Activated T-cell treated with anti-CD3 and anti-CD28 coated beads, Interleukin-2, amount 50 U/mL, for 1 hour (primary cell): ENCODE measurements around the gene ENTHD1.

Source experiments
- DNase-seq: peaks from one replicate; pipeline ENCODE4 v3.0.0-alpha.2; 2020

The ENTHD1 gene

DNA sequence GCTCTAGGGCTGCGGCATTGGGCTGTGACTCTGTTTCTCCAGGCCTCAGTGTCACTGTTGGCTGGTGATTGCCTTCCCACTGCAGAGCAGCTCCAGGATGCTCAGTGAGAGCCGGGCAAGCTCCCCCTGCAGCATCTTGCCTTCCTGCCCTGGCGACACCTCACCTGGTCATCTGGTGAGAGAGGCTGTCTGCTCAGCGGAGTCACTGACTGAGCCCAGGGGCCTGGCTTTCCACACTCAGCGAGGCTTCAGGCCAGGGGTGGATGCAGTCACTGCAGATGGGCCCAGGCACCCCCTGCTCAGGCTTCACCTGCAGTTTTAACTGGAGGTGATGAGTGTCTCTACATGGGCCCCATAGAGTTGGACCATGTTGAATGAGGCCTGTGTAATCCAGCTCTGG, 186.2 kb downstream of the ENTHD1 start:
- no peak for DNase-seq

DNA sequence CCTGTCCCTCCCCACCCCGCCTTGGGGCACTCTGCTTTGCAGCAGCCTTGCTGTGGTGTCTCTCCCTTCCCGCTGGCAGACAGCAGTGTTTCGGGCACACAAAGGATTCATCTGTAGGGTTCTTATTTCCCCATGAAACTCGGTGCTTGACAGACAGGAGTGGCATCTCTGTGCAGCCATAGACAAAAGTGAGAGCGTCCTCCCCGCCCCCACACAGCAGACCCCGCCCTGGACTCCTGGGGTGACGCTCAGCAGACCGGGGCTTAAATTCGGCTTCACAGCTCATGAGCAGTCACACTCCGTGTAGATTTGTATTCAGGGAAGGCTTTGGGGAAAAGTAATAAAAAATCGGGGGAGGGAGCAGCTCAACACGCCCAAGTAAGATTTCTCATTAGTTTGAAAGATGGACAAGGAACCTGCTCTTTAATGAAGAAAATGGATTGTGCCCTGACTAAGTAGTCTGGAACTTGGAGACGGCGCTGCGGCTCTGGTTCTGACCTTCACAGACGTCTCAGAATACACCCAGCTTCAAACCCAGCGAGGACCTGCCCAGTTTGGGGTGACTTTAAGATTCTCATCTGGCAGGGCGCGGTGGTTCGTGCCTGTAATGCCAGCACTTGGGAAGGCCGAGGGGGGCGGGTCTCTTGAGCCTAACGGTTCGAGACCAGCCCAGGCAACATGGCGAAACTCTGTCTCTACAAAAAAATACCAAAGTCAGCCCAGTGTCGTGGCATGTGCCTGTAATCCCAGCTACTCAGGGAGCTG, 187.0 kb downstream of the ENTHD1 start:
- DNase-seq, result no peak

DNA sequence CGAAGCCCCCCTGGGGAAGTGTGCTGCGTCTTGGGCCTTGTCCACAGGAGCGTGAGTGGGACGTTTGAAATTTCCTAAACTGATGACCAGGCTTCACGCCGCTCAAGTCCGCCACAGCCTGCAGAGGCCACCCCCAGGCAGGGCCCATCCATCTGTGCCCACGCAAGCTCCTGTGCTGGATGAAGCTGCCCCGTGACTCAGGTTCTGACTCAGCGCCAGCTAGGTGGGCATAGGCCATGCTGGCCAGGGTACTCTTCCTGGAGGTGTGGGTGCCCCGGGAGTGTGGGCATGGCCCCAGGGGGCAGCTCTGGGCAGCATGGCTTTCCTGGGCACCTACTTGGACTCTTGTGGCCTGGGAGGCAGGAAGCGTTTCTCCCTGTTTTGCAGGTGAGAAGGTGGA, 188.2 kb downstream of the ENTHD1 start:
- DNase-seq, result no peak

DNA sequence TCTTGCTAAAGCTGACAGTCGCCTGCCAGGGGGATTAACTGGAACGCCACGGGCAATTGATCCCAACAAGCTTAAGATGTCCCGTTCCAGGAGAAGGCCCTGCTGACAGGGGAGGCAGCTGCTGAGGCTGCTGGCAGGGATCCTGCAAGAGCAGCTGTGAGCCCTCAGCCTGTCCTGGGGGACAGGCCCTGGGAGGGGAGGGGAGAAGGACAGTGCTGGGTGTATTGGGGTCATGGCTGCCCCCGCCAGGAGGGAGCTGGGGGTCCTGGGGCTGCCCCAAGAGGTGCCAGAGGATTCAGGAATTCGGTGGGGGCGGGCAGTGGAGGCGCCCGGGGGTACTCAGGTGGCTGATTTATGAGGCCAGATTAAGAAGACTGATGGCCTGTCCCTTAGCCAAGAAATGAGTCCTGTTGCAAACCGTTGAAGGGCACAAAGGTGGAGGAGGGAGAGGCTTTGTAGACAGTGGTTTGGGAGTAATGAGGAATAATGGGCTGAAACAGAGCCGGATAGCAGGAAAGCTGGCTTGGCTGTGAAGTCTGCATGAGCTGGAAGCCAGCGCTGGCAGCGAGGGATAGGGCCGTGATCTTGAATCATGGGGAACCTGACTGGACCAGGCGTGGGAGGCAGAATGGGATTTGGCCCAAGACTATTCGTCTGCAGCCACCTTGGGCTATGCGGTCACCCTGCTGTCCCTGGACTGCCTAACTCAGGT, 189.5 kb downstream of the ENTHD1 start:
- no peak for DNase-seq

DNA sequence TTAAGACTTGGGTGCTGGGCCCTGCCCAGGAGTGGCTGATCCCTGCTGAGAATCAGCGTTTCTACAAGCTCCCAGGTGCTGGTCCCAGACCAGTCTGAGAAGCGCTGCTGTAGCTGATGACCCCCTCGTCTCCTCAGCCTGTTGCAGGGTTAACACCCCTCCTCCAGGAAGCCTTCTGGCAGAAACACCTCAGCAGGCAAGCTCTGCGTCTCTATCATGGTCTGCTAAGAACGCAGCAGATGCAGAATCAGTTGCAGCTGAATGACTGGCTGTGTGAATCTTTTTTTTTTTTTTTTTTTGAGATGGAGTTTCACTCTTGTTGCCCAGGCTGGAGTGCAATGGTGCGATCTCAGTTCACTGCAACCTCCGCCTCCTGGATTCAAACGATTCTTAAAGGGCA, 190.5 kb downstream of the ENTHD1 start:
- no peak for DNase-seq

DNA sequence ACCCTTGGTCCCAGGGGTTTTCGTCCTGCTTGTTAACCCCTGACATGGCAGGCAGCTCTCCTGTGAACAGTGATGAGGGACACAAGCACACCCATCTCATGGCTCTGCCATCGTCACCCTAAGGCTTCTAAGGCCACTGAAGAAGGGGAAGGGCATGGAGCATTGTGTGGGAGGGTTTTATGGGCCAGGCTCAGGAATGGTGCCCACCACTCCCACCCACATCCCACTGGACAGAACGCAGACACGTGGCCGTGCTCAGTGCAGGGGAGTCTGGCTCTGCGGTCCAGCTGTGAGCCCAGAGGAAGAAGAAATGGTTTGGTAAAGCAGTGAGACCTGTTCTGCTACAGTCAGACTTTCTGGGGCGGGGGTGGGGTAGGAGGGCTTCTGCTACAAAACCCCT, 193.0 kb downstream of the ENTHD1 start:
- DNase-seq, result no peak

DNA sequence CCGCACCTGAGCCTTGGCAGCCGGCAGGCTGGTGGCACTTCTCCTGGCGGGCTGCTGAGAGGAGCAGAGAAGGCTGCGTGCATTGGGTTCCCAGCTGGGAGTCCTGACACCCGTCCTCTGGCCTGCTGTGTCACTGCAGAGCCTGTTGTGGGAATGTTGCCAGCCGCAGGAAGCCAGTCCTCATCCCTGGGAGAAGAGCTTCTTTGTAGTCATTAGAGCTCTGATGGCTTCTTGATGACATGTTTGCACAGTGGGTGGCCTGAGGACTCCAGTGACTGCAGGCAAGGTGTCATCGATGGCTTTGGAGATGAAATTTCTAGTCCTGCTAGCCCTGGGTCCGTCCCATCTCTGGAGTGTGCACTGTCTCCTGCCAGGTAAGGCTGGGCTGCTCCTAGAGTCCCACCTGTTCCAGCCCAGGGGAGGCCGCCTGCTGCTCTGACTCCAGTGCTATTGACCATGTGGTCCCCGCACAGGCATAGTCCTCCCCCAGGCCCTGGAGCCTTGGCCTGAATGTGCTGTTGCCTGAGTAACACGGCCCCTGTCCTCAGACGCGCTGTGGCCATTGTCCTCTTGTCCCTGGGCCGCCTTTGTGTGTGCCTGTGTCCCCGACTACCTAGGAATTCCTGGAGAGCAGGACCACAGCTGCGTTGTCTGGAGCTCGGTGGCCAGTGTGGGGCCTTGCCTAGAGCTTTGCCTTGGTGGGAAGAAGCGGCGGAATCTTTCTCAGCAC, 193.8 kb downstream of the ENTHD1 start:
- DNase-seq, result no peak

DNA sequence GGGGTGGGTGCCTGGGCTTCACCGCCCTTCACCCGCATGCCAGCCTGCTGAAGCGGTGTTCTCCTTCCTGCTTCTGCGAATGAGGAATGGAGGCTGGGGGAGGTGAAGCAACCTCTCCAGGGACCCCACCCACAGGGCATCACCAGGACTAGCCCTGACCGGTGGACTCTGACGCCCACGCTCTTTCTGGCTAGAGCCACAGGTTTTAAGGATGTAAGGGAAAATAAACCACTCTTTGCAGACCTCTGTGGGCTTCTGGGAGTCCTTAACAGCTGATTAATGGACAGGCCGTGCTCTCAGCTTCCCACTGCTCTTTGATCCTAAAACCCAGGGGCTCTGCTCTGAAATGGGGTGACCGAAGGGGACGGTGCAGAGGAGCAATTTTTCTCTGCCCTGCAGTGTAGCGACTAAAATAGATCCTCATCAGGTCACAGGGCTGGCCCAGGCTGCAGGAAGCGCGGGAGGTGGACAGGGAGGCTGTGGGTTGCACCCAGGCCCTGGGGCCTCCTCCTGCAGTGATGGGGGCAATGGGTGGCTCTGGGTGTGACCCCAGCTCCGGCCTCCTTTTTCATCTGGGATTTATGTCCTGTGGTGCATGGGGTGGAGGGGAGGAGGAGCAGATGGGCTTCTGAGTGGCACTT, 195.7 kb downstream of the ENTHD1 start:
- no peak for DNase-seq

DNA sequence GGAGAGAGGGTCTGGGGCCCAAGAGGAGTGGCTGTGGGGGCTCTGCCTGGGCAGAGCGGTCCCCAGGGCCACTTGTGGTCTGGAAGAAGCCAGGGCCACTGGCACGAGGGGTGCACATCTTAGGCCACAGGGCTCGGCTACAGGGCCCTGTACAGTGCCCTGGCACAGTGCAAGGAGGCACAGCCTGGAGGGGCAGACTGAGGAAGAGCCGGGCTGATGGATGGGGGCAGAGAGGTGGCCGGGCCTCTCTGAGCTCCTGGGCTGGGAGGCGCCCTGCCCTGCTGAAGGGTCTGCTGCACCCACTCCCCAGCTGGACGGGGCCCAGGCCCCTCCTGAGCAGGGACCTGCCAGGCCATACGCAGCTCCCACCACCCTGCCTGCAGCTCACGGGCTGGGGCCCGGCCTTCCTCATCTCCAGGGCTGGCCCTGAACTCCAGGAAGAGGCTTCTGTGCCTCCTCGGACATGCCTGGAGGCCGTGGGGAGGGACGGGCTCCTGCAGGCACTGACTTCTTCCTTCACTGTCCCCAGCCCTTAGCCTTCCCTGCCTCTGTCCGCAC, 199.5 kb downstream of the ENTHD1 start:
- no peak for DNase-seq
